ENCODE results near the gene IL17C.

DNA sequence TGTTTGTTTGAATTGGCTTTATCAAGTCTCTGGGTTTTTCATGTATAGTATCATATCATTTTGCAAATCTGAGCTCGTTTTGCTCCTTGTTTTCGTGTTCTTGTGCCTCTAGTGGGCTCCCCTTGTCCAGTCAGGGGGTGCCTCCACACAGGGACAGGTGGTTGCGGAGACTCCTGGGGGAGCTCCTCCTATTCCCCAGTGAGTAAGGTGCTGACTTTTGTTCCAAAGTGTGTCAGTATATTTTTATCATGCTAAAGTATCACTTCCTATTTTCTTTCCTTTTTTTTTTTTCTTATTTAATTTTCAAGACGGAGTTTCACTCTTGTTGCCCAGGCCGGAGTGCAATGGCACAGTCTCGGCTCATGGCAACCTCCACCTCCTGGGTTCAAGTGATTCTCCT is 30.3 kb upstream of the IL17C start:
- TF ChIP-seq, protein P1, sequence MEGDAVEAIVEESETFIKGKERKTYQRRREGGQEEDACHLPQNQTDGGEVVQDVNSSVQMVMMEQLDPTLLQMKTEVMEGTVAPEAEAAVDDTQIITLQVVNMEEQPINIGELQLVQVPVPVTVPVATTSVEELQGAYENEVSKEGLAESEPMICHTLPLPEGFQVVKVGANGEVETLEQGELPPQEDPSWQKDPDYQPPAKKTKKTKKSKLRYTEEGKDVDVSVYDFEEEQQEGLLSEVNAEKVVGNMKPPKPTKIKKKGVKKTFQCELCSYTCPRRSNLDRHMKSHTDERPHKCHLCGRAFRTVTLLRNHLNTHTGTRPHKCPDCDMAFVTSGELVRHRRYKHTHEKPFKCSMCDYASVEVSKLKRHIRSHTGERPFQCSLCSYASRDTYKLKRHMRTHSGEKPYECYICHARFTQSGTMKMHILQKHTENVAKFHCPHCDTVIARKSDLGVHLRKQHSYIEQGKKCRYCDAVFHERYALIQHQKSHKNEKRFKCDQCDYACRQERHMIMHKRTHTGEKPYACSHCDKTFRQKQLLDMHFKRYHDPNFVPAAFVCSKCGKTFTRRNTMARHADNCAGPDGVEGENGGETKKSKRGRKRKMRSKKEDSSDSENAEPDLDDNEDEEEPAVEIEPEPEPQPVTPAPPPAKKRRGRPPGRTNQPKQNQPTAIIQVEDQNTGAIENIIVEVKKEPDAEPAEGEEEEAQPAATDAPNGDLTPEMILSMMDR (IDR thresholded peaks at IDR 0.05; ENCODE audit: extremely low read depth in 1 of 2, insufficient read depth in 1 of 2, low read depth in 1 of 2, low read length in 2 of 2): no peak
- TF ChIP-seq EZH2 (IDR thresholded peaks at IDR 0.05; ENCODE audit: borderline replicate concordance, low read depth, low read length, severe bottlenecking) (no peak), POLR2A (IDR thresholded peaks at IDR 0.05; ENCODE audit: low read depth, low read length) (no peak), POLR2AphosphoS5 (IDR thresholded peaks at IDR 0.05; ENCODE audit: insufficient read depth, low read depth, low read length) (no peak), MAX (IDR thresholded peaks at IDR 0.05; ENCODE audit: insufficient read depth, insufficient read length) (no peak), MYC (IDR thresholded peaks at IDR 0.05; ENCODE audit: low read depth, low read length) (no peak), GATA2 (IDR thresholded peaks at IDR 0.05; ENCODE audit: insufficient read depth, insufficient read length, low read depth, low read length) (no peak)

Measured in endothelial cell of umbilical vein (primary cell).